ENCODE measurements around the gene PCYT2.

Gene PCYT2

GRCh38 chr17:81851423-81851822 lies 59.8 kb downstream of the PCYT2 start:
- no peak for DNase-seq (ENCODE audit: low read depth)

Measured in fibroblast of the conjunctiva (primary cell).